ENCODE data around the gene PIGK.
"Not testable (repeated sequence)": the region's sequence is repeated elsewhere in the genome, so short reads cannot be mapped to it uniquely, and the experiment has no call there.

GRCh38 chr1:77159706-77160105 lies 59.5 kb downstream of the PIGK start:
- not testable (repeated sequence) for TF ChIP-seq CTCF (IDR thresholded peaks at IDR 0.05; ENCODE audit: low read length); EZH2 (IDR thresholded peaks at IDR 0.05; ENCODE audit: borderline replicate concordance, low read length)
